GM21528 (cell line): ENCODE measurements around the gene USH1G.
"Not testable (repeated sequence)": the region's sequence is repeated elsewhere in the genome, so short reads cannot be mapped to it uniquely, and the experiment has no call there.

Experiments used
- ATAC-seq: cut with Tn5 transposase; IDR thresholded peaks from one replicate; pipeline ENCODE4 v1.9.1; 2021; ENCODE audit warnings: mild to moderate bottlenecking, moderate library complexity; ENCODE audit not compliant: unreplicated experiment, low FRiP score

USH1G gene

DNA sequence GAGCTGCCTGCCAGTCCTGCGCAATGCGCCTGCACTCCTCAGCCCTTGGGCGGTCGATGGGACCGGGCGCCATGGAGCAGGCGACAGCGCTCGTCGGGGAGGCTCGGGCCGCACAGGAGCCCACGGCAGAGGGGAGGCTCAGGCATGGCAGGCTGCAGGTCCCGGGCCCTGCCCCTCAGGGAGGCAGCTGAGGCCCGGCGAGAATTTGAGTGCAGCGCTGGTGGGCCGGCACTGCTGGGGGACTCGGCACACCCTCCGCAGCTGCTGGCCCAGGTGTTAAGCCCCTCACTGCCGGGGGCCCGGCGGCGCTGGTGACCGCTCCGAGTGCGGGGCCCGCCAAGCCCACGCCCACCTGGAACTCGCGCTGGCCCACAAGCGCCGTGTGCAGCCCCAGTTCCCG is 16.0 kb downstream of the USH1G start:
- ATAC-seq = no peak

DNA sequence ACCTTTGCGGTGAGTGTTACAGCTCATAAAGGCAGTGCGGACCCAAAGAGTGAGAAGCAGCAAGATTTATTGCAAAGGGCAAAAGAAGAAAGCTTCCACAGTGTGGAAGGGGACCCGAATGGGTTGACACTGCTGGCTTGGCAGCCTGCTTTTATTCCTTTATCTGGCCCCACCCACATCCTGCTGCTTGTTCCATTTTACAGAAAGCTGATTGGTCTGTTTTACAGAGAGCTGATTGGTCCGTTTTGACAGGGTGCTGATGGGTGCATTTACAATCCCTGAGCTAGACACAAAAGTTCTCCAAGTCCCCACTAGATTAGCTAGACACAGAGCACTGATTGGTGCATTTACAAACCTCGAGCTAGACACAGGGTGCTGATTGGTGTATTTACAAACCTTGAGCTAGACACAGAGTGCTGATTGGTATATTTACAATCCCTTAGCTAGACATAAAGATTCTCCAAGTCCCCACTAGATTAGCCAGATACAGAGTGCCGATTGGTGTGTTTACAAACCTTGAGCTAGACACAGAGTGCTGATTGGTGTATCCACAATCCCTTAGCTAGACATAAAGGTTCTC is 16.8 kb downstream of the USH1G start:
- ATAC-seq = not testable (repeated sequence)

DNA sequence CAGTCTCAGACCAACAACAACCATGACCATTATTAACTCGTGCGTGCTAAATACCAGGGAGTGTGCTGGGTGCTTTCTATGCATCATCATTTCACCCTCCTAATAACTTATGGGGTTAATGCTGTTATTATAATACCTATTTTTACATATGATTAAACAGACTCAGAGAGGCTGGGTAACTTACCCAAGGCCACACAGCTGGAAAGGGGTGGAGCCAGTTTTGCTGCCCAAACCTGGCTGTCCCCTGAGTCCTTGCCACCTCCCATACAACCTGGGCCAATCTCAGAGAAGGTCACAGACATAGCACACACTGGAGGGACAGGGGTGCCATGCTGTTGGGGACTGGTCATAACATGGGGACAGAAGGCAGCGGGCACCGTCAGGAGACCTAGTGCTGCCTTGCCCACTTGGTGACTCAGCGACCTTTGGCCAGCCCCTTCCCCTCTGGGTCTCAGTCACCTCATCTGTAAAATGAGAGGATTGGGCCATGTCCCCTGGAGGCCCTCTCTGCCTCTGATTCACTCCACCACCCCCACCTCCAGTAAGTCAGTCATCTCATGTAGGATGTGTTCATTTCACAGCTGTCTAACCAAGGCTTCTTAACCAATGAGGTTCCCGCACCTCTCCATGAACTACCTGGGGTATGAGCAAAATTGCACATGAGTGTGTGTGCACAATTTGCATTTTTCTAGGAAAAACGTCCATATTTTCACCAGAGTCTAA is 18.2 kb downstream of the USH1G start:
- no peak for ATAC-seq

DNA sequence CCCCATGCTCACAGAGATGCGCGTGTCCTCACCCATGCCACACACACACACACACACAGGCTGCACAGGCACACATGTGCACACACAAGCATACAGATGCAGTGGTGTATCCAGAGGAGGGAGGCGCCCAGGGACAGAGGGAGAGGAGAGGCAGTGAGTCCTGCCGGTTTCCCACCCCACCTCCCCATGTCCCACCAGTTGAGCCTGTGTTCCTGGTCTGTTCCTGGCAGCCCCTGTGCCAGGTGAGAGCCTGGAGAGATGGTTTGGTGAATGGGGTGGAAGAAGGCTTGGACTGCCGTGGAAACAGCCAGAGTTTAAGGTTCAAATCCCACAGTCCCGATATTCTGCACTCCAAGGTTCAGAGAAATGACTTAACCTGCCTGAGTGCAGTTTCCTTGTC is 19.4 kb downstream of the USH1G start:
- ATAC-seq = no peak

DNA sequence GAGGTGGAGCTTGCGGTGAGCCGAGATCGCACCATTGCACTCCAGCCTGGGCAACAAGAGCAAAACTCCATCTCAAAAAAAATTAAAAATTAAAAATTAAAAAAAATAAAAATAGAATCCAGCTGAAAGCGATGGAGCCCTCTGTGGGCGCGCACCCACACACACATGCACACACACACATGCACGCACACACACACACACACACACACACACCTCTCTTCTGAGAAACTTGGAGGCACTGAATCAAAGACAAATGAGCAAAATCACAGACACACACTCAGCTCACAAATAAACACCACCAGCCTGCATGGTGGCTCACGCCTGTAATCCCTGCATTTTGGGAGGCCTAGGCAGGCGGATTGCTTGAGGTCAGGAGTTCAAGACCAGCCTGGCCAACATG is 20.0 kb downstream of the USH1G start:
- ATAC-seq = no peak

DNA sequence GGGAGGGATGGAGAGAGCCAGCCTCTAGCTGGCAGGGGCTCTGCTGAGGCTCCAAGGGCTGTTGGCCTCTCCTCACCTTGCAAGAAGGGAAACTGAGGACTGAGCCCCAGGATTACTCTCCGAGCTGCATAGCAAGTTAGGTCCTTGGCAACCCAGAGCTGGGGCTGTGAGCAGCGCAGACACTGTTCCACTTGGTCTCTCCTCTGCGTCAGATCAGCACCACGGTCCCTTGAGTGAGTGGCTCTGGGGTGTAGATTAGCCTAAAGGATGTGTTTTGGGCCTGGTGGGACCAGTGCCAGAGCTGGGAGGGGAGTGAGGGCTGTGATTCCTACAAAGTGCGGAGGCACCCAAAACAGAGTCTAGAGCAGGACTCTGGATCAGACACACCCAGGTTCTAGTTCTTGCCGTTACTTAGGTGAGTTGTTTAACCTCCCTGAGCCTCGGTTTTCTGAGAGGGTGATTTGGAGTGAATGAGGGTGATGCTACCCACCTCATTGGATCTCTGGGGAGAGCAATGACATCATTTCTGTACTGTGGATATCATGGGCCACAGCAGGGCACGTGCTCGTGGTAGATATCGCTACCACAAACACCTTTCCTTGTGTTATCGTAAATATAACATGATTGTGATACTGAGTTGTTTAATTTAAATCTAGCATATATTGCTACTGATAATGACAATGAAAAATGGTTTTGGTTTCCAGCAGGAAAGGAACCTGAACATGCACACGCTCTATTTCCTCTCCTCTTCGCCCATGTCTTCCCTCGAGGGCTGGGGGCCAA is 21.5 kb downstream of the USH1G start:
- no peak for ATAC-seq

DNA sequence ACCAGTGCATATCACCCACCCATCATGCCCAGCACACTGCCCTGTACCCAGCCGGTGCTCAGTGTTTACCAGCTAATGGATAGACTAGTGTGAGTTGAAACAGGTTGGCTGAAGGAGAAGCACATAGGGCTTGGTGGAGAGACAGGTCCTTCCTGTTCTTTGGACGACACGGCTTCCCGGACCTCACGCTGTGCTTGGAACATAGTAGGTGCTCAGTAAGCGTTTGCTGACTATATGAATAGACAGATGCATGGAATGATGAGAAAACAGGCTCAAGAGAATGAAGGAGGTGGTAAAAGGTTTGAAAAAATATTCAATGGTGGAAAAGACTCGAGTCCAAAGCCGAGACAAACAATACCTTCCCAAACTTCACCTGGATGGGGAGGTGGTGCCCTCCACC is 22.8 kb downstream of the USH1G start:
- ATAC-seq = no peak

DNA sequence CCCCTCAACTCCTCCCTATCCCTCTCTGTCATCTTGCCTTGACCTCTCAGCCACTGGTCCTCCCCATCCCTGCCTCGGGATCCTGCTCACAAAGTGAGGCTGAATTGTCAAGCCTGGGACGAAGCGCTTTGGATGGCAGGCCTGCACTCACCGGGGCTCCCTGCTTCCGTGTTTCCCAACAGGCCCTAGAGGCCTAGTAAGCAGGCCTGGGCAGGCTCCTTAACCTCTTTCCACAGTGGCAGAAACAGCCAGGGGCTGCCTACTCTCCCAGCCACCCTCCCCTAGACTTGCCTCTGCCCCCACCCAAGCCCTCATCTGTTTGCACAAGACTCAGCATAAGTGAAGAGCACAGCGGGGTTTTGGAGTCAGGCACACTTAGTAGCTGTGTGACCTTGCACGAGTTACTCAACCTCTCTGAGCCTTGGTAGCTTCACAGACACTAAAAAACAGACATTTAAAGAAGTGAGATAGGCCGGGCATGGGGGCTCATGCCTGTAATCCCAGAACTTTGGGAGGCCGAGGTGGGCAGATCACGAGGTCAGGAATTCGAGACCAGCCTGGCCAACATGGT is 24.6 kb downstream of the USH1G start:
- ATAC-seq = no peak

DNA sequence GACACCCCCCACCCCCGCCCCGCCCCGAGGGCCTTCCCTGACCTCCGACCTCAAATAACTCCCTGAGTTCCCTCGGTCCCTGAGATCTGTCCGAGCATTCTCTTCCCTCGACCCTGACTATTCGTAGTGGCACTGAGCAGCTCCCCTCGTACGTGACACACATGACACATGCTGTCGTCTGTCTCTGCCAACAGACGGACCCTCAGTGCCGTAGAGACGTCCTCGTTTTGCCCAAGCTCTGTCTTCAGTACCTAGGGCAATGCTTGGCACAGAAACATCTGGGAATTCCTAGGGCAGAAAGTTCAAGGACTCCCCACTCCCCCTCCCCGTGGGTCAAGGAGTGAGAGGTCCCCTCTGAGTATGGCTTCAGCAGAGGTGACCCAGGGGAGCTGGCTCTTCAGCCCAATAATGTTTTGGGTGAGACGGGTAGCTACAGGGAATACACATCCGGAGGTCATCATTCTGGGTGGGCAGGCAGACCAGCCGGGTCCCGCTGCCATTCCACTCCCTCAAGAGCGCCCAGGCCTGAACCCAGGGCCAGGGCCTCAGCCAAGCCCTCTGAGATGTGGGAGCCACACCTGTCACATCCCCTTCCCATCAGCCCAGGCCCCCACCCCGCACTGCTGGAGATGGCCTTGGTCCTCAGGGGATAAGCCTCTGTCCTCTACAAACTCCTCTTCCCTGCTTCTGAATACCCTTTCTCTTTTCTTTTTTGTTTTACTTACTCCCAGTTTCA is 29.0 kb downstream of the USH1G start:
- no peak for ATAC-seq

DNA sequence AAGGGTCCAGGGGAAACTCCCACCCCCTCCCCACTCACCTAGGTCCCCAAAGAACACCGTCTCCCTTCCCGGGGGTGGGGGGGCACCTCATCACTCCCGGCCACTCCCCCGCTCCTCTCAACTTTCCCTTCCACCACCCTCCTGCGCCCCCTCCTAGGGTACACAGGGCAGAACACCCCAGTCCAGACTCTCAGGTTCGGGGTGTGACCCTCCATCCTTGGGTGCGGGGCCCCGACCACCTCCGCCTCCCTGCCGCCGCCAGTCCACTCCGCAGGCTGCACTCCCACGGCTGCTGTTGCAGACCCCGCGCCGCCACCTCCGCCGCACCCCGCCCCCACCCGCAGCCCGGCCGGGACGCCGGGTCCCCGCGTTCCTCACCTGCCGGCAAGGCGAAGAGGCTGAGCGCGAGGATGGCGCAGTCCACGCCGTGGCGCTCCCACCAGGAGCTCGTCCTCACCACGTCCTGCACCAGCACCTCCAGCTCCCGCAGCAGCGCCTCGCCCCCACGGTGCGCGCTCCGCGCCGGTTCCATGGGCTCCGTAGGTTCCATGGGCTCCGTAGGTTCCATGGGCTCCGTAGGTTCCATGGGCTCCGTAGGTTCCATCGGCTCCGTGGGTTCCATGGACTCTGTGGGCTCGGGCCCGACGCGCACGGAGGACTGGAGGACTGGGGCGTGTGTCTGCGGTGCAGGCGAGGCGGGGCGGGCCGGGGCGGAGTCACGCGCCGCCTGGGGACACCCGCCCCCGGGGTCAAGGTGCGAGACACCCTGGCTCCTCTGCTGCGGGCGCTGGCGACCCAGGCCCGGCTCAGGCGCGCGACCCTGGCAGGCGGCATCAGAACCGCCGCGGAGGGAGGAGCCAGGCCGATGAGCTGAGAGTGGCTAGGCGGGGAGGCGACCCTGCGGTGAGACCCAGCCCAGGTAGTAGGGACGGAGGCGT is 29.8 kb downstream of the USH1G start, which contains the start of gene FADS6:
Gene FADS6 (minus strand): TSS at position 660 of the 938 bp plus-strand sequence. CDS start 38 bp downstream, at position 622.
- no peak for ATAC-seq

DNA sequence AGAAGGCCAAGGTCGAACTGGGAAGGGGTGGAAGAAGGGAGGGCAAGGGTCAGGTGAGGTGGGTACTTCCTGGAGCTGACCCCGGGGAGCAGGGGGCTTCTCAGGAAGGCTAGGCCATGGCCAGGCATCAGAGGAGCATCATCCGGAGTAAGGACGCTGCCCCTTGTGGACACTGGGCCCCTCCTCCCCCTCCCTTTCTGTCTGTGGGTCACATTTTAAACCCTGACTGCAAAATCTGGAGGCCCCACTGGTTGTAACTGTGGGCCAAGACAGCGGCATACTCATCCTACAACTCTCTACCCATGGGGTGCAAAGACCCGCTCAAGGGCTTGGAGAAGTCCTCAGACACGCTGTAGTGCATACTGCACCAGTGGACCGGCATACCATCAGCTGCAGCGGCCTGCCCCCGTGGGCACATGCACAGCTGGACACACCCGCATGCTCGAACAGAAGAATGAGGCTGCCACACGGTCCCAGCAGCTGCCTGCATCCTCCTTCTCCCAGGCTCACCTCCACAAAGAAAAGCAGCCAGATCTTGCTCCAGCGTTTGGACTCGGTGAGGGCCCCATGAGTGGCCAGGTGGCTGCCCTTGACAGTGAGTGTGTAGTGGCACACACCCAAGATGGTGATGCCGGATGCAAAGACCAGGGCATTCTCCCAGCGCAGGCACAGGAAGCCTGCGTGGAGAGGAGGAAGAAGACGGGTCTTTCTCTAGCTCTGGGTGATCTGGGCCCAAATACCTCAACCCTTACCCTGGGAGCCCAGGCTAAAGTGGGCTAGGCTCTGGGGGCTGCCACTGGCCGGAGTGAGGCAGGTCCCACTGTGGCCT is 30.8 kb downstream of the USH1G start:
- ATAC-seq = no peak

DNA sequence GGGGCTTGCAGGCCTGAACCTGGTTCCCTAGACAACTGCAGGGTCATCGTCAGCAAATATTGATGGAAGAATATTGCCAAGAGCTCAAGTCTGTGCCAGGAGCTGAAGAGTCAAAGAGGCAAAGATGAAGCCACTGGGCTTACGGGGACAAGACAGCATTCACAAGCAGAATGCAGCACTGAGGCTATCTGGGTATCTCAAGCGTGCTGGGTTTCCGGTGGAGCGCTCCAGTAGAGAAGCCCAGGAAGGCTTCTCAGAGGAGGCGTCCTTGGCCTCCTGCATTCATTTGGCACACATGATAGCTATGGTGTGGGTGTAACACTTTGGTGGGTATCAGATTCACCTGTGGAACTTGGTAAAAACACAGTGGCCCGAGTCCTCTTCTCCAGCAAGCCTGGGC is 32.5 kb downstream of the USH1G start:
- no peak for ATAC-seq

DNA sequence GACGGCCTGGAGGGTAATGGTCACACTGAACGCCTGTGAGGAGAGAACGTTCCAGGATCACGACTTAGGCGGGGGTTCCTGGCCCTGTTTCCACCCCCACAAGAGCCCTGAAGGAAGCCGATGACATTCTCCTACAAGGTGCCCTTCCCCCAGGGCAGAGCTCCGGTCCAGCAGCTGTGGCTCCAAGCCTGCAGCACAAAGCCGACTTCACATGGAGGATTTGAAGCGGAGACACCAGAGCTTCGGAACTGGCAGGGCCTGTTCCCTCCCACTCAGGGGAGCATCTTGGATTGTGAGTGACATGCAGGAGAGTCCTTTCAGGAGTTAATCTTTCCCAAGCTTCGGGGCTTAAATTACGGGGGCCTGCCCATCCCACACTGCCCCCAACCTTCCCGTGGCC is 34.6 kb downstream of the USH1G start:
- ATAC-seq = no peak

DNA sequence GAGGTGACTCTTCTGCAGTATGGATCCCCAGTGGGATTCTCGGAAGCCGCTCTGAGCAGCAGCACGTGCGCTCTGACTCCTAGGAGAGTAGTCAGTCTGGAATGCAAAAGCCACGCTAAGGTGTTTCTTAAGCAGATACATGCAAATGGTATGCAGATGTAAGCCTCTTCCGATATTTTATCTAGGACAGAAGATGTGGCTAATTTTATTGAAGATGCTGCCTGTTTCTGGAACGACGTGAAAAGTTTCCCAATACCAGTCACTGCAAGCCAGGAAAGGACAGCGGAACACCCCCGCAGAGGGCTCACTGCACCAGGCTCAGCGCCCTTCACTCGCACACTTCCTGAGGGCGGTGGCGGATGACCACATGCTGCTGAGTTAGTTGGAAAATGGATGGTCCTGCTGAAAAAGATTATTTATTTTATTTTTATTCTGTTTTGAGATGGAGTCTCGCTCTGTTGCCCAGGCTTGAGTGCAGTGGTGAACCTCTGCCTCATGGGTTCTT is 39.8 kb downstream of the USH1G start:
- ATAC-seq = no peak

DNA sequence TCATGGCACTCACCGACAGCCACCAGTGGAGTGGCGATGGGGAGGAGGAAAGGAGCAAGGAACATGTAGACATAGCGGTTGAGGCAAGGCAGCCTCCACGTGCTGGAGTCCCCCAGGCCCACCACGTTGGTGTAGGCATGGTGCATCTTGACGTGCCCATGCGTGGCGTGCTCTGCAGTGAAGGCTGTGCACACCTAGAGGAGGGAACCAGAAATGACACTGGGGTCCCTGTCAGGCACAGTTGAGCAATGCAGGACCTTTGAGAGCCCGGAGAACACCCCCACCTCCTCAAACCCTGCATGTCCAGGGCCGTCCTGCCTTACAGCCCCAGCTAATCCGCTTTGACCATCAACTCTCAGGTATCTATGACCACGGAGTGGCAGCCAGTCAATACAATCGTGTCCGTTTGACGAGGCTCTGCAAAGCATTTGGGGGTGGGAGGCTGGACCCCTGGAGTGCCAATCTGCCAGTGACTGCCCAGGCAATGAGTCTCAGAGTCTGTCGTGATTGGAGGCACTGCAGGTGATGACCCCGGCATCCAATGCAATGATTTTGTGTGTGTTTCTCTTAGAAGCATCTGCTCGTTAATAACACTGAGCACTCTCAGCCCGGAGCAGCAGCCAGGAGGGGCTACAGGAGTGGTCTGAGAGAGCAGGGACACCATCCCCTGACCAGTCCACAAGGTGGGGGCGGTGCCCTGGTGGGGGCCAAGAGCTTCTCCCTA is 40.4 kb downstream of the USH1G start:
- ATAC-seq = no peak

DNA sequence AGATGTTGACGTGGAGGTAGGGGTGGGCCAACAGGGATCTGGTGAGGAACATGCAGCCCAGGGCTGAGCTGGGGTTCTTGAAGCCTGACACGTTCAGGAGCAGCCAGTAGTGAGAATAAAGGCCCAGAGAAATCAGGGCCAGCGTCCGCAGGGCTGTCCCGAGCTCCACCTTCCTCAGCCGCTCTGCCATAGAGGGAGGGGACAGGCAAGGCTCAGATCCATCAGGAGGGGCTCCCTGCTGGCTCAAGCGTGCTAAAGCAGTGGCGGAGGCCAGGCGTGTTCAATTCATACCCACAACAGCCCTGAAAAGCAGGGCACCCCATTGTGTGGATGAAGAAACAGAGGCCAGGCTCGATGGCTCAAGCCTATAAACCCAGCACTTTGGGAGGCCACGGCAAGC is 42.0 kb downstream of the USH1G start:
- no peak for ATAC-seq

DNA sequence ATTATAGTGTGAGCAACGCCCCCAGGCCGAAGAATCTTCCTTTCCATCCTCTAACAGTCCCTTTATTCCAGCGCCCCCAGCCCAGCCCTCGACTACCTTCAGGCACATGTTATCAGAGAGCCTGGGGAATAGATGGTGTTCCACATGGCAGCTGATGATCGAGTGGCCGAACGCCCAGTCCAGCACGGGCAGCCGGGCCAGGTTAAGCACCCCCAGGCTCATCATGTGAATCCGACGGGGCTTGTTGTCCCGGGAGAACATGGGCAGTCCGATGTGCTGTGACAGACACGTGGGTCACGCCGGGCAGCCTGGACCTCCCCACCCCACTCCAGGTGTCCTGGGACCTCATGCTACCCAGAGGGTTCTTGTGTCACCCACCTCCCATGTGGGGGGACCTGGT is 43.7 kb downstream of the USH1G start:
- no peak for ATAC-seq

DNA sequence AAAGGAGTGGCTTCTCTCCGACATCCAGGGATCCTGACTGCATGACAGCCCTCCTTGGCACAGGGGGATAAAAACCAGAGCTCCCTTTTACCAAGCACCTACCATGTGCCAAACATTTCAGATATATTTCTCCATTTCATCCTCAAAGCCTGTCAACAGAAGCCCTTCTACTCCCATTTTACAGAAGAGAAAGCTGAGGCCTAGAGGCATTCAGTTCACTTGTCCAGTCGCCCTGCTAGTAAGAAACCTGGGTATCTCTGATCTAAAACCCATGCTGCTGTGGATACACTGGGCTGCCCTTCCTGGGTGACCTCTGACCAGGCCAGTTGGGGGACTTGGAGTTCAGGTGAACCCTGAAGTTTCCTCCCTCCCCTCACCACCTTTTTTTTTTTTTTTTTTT is 44.4 kb downstream of the USH1G start:
- no peak for ATAC-seq
